Endometrial microvascular endothelial cells (primary cell): ENCODE results near the gene SLC25A13. TPM values are rescaled to one million over a fixed set of nuclear protein-coding genes. Genes with fewer than 3 reads are reported as not detected.
"Not testable (repeated sequence)": the region's sequence is repeated elsewhere in the genome, so short reads cannot be mapped to it uniquely, and the experiment has no call there.

ENCODE experiments used
- in situ Hi-C: cut with HindIII; loops from 2 replicates; pipeline ENCODE4 v1.10.0; 2017; ENCODE audit warnings: low sequenced_read_pairs, low pct_unique_long_range_greater_than_20kb; ENCODE audit errors: inconsistent ontology term
- total RNA-seq: library from RNA; depleted of rRNA; stranded (reverse); fragments of >200 nt; gene quantifications from one replicate; pipeline ENCODE4 v1.2.3, GENCODE V29; 2015; ENCODE audit errors: inconsistent ontology term

Gene SLC25A13
- total RNA-seq, 1 donor from 2014 or later = 39.2 TPM

DNA sequence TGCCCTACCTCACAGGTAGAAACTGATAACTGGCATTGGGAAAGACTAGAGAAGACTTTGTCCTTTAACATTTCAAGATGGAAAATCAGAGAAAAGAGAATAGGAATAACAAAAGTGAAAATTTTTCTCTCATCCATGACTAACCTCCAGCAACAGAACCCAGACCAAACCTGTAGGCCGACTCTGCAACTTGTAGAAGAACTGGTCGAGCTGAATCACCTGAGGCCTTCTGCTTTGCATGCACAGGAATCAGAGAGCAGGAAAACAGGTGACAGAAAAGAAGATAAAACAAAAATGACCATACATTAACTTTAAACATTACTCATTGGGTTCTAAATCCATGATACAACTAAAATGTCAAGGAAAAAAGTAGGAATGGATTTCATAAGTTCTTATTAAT lies 137.1 kb downstream of the SLC25A13 start:
- in situ Hi-C loops = no loop called here

DNA sequence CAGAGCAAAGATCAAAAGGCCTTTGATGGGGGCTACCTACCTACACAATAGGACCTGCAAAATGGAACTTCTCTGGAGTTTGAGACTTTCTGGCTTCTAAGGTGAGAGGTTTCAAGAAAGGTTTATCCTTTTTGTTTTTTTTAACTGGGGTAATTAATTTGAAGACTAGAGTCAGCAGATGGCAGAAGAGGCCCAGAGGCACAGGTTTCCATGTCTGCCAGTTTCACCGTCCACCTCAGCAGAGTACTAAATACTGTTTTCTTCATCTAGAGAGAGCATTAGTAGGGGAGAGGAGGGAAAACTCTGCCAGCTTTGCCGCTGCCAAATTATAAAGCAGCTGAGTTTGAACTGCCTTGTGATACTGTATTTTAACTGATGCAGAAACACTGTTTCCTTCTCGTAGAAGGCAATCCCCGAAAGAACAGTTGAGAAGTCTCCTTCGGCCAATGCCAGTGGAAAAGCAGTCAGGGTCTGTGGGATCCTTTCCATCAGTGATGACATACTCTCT lies 138.7 kb downstream of the SLC25A13 start:
- in situ Hi-C loops = no loop called here

DNA sequence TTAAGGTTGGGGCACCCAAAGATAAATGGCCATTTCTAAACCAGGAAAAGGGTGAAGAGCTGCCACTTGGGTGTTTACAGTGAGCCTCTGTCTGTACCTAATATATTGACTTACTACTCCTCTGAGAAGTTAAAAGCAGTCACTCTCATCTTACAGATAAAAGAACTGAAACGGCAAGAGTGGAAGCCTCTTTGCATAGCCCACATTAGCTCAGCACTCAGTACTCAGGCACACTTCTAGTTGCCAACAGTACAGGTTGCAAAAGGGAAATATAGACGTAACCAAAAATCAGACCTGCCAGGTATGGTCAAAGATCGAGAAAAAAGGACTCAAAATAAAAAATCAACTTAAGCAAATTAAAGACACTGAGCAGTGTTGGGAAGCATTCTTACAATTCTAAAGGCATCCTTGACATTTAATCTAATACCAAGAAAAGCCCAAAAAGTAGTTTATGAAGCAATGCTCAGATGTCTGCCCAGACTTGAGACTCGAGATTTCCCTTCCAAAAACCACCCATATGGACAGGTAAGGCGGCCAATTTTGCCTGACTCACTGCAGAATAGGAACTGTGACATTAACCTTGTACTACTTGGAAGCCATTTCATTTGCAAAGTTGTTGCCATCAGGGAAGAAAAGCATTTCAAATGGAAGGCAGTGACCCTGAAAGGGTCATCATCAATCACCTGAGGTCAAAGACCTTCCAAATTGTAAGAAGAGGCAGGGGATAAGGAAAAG lies 139.3 kb downstream of the SLC25A13 start:
- in situ Hi-C loops = no loop called here

GRCh38 chr7:96181174-96181573 lies 140.7 kb downstream of the SLC25A13 start:
- in situ Hi-C loops = no loop called here

DNA sequence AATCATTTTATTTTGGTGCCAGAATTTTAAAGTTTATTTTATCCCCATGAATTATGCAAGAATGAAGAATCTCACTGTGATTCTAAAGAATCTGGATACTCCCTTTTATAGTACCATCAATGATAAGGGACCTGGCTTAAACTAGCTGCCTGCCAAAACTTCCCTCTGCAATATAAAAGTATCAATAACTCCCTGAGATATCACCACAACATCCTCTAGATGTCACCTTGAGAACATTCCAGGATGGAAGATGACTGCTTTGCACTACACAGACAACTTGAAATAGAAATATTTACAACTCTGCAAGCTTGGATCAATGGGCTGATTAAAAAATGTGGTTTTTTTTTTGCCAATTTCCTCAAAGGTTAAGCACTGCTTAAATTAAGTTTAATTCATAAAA lies 142.1 kb downstream of the SLC25A13 start:
- in situ Hi-C loops = no loop called here

GRCh38 chr7:96179341-96179740 lies 142.6 kb downstream of the SLC25A13 start:
- in situ Hi-C loops = no loop called here

DNA sequence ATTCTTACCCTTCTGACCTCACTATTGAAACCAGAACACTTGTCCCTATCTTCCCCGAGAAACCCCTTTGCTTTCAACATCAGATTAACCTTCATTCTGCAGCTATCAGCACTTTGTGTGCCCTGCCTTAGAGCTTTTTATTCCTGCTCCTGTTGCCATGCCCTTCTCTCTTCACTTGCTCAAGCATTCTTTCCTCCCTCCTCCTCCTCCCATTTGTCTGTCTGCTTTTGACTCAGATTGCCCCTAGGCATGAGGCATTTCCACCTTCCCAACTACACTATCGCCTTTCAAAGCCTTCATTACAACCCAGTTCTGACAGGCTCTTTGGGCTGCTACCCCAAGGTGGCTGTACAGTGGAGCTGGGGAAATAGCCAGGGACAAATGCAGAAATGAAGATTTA lies 143.3 kb downstream of the SLC25A13 start:
- in situ Hi-C loops = no loop called here

DNA sequence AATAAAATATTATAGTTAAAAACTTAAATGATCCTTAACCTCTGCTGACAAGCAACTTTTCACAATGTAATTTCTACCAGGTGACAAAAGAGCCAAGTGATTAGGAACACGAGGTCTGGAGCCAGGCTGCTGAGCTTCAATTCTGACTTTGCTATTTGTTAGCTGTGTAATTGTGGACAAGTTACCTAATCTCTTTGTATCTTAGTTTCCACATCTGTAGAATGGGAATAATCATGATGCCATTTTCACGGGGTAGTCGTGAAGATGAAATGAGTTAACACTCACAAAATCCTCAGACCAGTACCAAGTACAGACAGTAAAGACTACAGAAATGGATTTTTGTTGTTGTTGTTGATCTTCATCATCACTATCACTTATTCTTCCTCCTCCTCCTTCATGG lies 144.5 kb downstream of the SLC25A13 start:
- in situ Hi-C loops = no loop called here

- in situ Hi-C loops = no loop called here
These were observed 147.1 kb downstream of the SLC25A13 start for GRCh38 chr7:96174812-96175211.

- in situ Hi-C loops = no loop called here
These were observed 148.1 kb downstream of the SLC25A13 start for GRCh38 chr7:96173781-96174180.

- in situ Hi-C loops = no loop called here
These were observed 152.5 kb downstream of the SLC25A13 start for GRCh38 chr7:96169439-96169838.

GRCh38 chr7:96167424-96167823 lies 154.5 kb downstream of the SLC25A13 start:
- in situ Hi-C loops = no loop called here

DNA sequence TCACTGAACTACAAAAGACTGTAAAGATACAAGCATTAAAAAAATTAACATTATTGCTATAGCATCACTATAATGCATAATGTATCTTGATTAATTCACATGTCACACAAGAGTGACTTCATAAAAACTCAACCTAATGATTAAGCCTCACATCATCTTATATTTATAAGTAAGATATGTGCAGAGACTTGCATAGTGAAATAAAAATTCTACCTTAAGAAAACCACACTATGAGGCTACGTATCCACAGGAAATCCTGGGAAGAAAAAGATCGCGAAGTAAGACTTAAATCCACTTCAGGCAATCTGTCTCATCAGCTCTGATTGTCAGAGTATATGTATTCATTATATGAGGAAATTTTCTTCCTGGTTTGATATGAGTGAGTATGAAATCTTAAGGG lies 160.0 kb downstream of the SLC25A13 start:
- in situ Hi-C loops = no loop called here

GRCh38 chr7:96157856-96158255 lies 164.0 kb downstream of the SLC25A13 start:
- in situ Hi-C loops = no loop called here

DNA sequence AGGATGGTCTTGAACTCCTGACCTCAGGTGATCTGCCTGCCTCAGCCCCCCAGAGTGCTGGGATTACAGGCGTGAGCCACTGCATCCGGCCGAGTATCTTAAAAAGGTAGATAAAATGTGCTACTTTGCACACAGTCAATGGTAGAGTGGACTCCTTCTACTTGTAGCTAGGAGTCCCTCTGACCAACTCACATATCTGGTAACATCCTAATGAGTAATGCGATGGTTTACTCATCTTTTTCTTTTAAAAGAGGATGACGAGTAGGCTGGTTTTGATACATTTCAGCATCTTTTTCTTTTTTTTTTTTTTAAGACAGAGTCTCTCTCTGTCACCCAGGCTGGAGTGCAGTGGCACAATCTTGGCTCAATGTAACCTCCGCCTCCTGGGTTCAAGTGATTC lies 167.4 kb downstream of the SLC25A13 start:
- in situ Hi-C loops = not testable (repeated sequence)

- in situ Hi-C loops = no loop called here
These were observed 169.2 kb downstream of the SLC25A13 start for GRCh38 chr7:96152706-96153105.

DNA sequence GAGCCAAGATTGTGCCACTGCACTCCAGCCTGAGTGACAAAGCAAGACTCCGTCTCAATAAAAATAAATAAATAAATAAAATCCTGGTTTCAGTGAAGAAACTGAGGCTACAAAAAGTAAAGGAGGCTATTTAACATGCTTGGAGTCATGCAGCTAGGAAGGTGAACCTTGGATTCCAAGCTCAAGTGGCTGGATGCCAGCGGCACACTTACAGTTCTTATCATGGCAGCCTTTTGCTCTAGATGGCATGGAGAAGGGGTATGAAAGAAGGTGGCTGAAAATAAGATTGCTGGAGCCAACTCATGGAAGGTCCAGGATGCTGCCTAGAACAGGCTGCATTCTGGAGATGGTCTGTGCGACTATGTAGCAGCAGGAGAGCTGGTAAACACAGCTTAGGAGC lies 170.0 kb downstream of the SLC25A13 start:
- in situ Hi-C loops = no loop called here

DNA sequence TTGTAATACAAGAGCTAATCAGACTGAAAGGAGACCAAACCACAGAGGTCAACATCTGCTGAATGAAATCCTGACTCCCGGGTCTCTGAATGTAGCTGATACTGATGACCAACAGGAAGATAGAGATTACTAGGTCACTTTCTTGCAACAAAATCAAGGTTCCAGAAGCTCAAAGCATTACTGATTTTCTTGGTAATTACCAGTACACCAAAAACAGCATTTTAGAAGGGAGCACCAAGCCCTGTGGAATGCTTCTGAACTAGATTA lies 177.7 kb downstream of the SLC25A13 start:
- in situ Hi-C loops = no loop called here

DNA sequence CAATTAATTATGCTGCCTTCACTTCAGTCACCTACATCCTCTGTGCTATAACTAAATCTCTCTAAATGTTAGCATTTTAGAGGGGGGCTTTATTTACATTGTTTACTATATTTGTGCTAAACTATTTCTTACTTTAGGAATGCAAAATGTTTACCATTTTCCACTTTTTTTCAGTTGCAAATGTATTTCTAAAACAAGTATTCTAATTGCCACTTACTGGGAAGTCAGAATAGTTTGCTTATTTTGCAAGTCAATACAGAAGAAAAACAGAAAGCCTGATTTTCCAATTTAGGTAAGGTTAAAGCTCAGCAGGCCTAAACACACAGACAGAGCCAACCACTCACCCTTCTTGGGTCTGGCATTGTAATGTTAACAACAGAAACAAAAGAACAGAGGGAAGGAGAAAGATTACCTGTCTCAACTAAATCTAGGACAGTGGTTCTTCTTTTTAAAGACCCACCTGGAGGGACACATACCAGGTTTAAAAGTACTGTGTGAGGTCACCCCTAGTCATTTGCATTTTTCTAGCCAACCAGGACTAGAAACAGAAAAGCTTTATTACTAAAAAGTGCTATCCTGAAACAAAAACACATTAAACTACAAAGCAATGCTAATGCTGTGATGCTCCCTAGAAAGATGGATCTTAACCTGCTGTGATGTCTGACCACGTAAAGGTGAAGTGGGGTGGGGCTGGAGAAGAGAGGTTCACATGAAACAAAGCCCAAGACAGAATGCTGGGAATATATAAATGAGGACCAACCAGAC lies 178.2 kb downstream of the SLC25A13 start:
- in situ Hi-C loops = no loop called here

DNA sequence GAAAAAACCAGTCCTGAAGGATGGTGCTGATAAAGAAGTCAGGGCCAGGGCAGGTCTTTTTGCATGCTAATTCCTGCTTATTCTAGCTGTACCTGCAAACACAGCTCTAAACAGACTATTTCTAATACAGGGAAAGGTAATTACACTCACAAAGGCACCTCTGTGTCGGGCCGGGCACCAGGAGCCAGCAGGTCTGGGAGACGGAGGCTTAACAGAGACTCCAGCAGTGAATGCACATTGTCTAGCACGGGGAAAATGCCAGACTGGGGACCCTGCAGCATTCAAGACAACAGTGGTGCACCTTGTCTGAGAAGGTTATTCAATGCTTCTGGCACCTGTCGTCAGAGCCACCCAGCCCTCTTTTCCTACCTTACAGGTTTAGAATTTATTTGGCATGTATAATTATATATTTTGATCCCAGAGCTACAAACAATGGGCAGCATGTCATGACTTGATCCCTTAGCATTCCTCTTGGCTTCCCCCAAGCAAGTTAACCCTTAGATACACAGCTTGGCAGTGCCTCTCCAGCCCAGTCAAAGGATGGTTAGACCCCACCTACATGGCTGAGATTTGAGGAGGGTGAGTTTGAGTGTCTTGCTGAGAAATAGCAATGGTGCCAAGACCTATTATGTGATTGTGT lies 185.2 kb downstream of the SLC25A13 start:
- in situ Hi-C loops = no loop called here
